GM12878 (cell line): Measurements from ENCODE around the gene CEBPE.

Source experiments
- CTCF ChIP-seq, 3 experiments: IDR thresholded peaks in 2 of 3; conservative IDR thresholded peaks in 1 of 3; 2 replicates each; pipeline ENCODE4 v1.5.1; 2011; ENCODE audit warnings: low read depth in 3 of 3, low read length in 3 of 3, mild to moderate bottlenecking in 3 of 3, control low read depth in 2 of 3, moderate library complexity in 2 of 3, inconsistent platforms in 1 of 3, mixed read lengths in 1 of 3; ENCODE audit not compliant: control insufficient read depth in 2 of 3, insufficient read depth in 1 of 3; ENCODE audit errors: extremely low read depth in 1 of 3
- POLR2A ChIP-seq: IDR thresholded peaks from 2 replicates; pipeline ENCODE4 v1.6.1; 2011; ENCODE audit warnings: low read depth, mild to moderate bottlenecking, low read length
- TARDBP ChIP-seq: IDR thresholded peaks from 2 replicates; pipeline ENCODE4 v1.6.1; 2016; ENCODE audit warnings: borderline replicate concordance
- TF ChIP-seq, protein P1 (sequence below): IDR thresholded peaks from 2 replicates; pipeline ENCODE4 v1.6.1; 2012; ENCODE audit warnings: low read depth, low read length, improper control_type of control experiment

DNA sequence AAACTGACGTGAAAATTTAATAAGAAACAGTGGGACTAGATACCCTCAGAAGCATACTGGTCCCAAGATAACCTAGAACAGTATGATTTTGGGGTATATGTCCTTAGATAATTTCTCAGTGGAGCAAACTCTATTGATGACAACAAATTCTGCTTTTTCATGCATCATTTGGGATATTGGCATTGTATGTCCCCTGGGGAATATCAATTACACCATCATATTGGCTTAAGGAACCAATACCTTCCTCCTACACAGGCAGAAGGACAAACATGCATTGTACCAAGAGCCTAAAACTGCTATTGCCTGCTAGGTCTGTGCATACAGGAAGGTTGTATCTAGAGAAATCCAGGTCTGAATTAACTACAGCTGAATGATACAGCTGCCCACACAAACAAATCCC lies 44.1 kb downstream of the CEBPE start:
- TF ChIP-seq POLR2A (no peak), TARDBP (no peak), CTCF (IDR thresholded peaks at IDR 0.05 in 2 of 3, conservative IDR thresholded peaks at IDR 0.05 in 1 of 3; ENCODE audit: control insufficient read depth in 2 of 3, extremely low read depth in 1 of 3, insufficient read depth in 1 of 3, low read depth in 3 of 3, low read length in 3 of 3) (no peak)
- TF ChIP-seq, protein P1, sequence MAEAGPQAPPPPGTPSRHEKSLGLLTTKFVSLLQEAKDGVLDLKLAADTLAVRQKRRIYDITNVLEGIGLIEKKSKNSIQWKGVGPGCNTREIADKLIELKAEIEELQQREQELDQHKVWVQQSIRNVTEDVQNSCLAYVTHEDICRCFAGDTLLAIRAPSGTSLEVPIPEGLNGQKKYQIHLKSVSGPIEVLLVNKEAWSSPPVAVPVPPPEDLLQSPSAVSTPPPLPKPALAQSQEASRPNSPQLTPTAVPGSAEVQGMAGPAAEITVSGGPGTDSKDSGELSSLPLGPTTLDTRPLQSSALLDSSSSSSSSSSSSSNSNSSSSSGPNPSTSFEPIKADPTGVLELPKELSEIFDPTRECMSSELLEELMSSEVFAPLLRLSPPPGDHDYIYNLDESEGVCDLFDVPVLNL = no peak
